Renal cortical epithelial cell (primary cell): Measurements from ENCODE around the gene PACRG. TPM values are rescaled to one million over a fixed set of nuclear protein-coding genes. Genes with fewer than 3 reads are reported as not detected.

Experiments
- DNase-seq: peaks from one replicate; pipeline ENCODE4 v3.0.0-alpha.2; 2011; ENCODE audit warnings: low read depth
- total RNA-seq: library from RNA; depleted of rRNA; stranded (reverse); fragments of >200 nt; gene quantifications from 2 replicates; pipeline ENCODE4 v1.2.3, GENCODE V29; 2014

The PACRG gene
- total RNA-seq, 1 donor from 2014 or later, result 2.5 TPM

DNA sequence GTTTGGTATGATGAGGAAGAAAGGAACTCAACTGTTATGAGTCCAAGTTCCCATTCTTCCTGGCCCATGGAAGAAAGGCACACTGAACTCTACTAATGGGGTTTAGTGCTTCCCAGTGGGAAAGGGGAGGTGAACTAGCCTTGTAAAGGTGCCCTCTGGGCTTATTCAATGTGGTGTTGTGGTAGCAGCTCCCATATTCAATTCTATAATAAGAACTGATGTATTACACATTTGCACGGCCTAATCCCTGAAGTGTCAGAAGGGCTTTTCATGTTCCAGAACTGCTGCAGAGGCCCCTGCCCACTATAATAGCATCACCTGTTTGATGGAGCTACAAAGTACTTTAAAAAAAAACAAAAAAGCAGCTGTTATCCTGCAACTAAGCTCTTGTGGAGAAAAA lies 17.4 kb upstream of the PACRG start:
- no peak for DNase-seq

DNA sequence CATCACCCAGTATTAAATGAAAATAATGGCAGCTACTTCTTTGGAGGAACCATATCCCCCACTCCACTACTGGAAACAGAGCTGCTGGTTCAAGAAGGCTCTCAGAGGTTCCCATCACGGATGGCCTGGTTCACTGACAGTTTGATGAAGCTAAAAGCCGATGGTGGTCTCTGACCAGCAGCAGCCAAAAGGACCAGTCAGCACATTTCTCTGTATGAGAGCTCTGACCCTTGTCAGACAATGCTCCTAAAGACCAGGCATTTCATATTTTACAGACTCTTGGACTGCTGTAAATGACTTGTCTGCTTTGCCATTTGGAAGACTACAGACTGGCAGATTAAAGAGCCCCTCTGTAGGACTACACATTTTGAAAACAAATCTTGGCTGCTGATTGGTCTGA lies 16.8 kb upstream of the PACRG start:
- DNase-seq, result no peak

DNA sequence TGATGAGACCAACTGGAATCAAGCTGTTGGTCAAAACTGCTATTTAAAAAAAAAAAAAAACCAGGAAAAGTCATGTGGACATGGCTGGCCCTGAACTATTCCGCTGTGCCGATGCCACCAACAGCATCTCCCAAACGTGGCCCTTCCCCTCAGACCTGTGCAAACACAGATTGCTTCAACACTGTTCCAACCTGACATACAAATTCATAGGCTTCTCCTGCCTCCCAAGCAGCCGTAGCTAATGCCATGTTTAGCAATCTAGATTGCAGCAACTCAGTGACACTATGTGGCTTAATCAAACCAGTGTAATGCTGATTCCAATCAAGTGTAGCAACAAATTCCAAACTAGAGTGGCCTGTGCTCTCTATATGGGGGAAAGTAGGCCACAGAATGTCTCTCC lies 16.4 kb upstream of the PACRG start:
- no peak for DNase-seq

DNA sequence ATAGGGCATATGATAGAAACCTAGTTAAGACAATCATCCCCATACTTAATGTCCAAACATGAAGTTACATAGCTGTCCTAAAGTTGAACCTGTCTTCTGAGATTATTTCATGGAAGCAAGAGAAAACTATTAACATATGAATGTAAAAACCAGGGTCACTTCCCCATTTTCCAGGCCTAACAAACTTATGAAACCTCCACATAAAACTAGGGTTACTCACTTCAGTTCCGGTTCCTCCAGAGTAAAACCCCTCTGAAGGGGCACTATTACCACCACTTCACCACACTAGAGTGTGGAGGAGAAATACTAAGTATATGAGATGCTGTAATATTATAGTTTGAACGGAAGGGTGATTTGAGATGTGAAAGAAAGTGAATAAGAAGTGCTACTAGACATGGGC lies 15.1 kb upstream of the PACRG start:
- no peak for DNase-seq

GRCh38 chr6:162713974-162714780 lies 13.6 kb upstream of the PACRG start:
- DNase-seq, result no peak

DNA sequence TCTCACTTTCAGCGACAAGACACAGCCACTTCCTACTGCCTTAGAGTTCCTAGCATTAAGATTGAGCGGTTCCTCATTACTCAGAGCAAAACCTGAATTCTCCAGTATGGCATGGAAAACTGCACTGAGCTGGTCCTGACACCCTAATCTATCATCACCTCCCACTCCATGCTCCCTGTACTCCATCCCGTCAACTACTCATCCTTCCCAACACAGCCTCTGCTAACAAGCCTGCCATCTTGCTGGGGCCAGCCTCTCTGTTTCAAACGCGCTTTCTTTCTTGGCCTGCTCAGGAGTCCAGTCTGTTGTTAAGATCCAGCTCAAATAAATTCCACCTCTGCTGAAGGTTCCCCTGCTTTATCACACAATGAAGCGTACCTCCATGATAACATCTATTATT lies 12.2 kb upstream of the PACRG start:
- DNase-seq, result no peak

- DNase-seq, result no peak
Measured at GRCh38 chr6:162719528-162719927, 8.2 kb upstream of the PACRG start.

GRCh38 chr6:162721404-162721687 lies 6.4 kb upstream of the PACRG start:
- DNase-seq, result no peak

- no peak for DNase-seq
Measured at GRCh38 chr6:162722226-162722625, 5.5 kb upstream of the PACRG start.

GRCh38 chr6:162722633-162723032 lies 5.1 kb upstream of the PACRG start:
- no peak for DNase-seq

GRCh38 chr6:162726947-162727321 lies 840 bp upstream of the PACRG start:
- peak; percentile 2 for DNase-seq

DNA sequence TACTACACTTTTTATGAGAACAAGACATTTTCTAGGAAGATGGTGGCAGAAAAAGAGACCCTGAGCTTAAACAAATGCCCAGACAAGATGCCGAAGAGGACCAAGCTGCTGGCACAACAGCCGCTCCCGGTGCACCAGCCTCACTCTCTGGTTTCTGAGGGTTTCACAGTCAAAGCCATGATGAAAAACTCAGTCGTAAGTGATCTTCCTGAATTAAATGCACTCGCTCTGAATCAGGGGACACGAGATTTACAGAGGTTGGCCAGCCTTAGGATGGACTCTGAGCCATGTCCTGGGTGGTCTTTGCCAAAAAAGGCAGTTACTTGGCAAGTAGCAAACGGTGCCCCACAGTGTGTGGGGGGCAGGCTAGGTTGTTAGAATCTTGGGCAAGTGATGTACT lies 423 bp downstream of the PACRG start:
- DNase-seq, result no peak

DNA sequence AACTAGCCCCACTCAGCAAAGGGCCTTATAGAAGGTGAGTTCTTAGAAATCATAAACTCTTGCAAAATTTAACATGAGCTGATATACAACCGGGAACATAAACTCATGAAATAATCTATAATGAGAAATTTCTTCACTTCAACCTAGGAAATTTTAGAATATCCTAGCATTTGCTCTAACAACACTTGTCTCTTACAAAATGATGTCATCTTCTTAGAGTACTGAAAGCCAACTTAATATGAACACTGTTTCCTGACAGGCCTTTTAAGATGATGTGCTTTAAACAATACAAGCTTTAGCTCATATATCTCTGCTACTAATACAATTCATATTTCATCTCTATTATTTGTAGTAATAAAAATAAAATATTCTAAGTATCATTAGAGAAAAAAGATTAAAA lies 932 bp downstream of the PACRG start:
- DNase-seq, result no peak

- no peak for DNase-seq
Measured at GRCh38 chr6:162730502-162730901, 2.7 kb downstream of the PACRG start.

DNA sequence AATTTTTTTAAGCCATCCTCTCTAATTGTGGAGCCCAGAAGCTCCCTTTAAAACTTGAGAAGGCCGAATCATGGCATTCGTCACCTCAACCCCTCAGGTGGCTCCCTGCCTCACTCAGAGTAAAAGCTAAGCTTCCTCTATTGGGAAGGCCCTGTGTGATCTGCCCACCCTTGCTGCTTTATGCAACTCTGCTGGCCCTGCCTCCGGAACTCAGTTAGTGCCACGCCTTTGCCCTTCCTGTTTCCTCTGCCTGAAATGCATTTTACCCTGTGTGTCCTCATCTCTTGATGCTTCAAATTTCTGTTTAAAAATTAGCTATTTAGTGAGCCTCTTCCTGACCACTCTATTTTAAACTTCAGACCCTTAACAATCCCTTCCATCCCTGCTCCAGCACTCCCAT lies 5.7 kb downstream of the PACRG start:
- DNase-seq, result no peak

GRCh38 chr6:162736961-162737360 lies 9.2 kb downstream of the PACRG start:
- peak; percentile 34 for DNase-seq

DNA sequence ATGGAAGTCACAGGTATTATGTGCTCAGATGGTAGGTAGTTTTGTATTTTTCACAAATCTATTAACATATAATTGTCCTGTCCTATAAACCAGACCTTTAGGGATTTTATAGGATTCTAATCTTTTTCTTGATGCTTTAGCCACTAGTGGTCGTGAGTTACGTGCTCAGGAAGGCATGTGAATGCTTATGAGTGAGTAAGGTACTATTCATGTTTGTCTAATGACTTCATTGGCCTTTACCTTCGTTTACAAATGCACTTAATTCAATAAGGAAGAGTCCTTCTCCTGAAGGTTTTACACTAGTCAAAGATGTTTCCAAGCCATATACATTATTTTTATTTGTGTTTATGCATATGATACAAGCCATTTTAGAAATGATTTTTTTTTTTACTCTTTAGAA lies 23.0 kb downstream of the PACRG start:
- peak; percentile 66 for DNase-seq

GRCh38 chr6:162751211-162751859 lies 23.6 kb downstream of the PACRG start:
- DNase-seq, result no peak

GRCh38 chr6:162753775-162754174 lies 26.0 kb downstream of the PACRG start:
- DNase-seq, result no peak

- no peak for DNase-seq
Measured at GRCh38 chr6:162770136-162770535, 42.4 kb downstream of the PACRG start.

- no peak for DNase-seq
Measured at GRCh38 chr6:162770955-162771354, 43.2 kb downstream of the PACRG start.

DNA sequence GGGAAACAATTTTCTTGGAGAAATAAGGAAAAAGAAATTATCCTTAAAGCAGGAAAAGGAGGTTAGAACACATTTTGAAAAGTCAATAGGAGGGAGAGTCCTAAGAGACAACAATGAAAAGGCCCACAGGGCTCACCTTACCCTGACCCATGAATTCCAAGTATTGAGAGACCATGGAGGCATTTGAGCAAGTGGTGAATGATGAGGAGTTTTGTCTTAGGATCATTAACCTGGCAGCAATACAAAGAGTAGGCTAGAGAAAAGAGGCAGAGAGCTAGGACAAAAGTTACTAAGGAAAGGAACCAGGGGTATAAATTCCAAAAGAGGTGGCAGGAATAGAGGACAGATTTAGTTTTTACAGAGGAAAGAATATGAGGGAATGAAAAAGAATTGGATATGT lies 44.7 kb downstream of the PACRG start:
- DNase-seq, result peak; percentile 69

DNA sequence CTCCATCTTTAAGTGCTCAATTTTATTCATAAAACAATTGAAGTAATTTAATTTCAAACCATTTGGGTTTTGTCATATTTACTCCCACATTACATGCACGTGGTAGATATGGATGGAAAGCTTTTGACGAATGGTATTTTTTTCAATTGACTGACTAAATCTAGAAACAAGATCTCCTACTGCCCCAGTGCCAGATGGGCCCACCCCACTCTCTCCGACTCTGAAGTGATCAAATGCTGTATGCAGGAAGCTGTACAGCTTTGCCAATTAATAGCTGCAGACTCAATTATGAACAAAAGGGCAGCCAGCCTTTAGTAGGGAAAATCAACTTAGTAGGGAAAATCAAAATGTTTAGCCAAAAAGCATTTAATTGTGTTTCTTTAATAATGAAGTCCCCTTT lies 46.2 kb downstream of the PACRG start:
- DNase-seq, result no peak

- DNase-seq, result no peak
Measured at GRCh38 chr6:162777091-162777490, 49.3 kb downstream of the PACRG start.
